ENCODE data around the gene TCEAL4.

GRCh38 chrX:103635436-103635835, 50.1 kb downstream of the TCEAL4 start:
- TF ChIP-seq, protein P1, sequence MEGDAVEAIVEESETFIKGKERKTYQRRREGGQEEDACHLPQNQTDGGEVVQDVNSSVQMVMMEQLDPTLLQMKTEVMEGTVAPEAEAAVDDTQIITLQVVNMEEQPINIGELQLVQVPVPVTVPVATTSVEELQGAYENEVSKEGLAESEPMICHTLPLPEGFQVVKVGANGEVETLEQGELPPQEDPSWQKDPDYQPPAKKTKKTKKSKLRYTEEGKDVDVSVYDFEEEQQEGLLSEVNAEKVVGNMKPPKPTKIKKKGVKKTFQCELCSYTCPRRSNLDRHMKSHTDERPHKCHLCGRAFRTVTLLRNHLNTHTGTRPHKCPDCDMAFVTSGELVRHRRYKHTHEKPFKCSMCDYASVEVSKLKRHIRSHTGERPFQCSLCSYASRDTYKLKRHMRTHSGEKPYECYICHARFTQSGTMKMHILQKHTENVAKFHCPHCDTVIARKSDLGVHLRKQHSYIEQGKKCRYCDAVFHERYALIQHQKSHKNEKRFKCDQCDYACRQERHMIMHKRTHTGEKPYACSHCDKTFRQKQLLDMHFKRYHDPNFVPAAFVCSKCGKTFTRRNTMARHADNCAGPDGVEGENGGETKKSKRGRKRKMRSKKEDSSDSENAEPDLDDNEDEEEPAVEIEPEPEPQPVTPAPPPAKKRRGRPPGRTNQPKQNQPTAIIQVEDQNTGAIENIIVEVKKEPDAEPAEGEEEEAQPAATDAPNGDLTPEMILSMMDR (IDR thresholded peaks at IDR 0.05), result no peak
- no peak for TF ChIP-seq POLR2AphosphoS5 (IDR thresholded peaks at IDR 0.05; ENCODE audit: insufficient read depth in 1 of 2, low read depth in 1 of 2)
